ENCODE results near the gene NNMT.

Gene NNMT

GRCh38 chr11:114288136-114288535 lies 8.1 kb upstream of the NNMT start:
- H3K4me1 ChIP-seq (ENCODE audit: control insufficient read depth, insufficient read depth, low read length) = peaks cover 49% of the 10 kb centered on the region
- no peak for DNase-seq (ENCODE audit: low read depth)
- H3K27me3 ChIP-seq (replicated peaks; ENCODE audit: control insufficient read depth, insufficient read depth, low read length) = no peaks in the 10 kb centered on the region
- no peak overlapping the region for H3K9ac ChIP-seq (ENCODE audit: low read length)
- no peaks in the 10 kb centered on the region for H3K9me3 ChIP-seq (ENCODE audit: control insufficient read depth, low read length)
- H3K4me3 ChIP-seq (ENCODE audit: low read length) = no peak overlapping the region
- no peaks in the 10 kb centered on the region for H3K36me3 ChIP-seq (ENCODE audit: control insufficient read depth, insufficient read depth, low read length, severe bottlenecking)

GRCh38 chr11:114289779-114290178 lies 6.4 kb upstream of the NNMT start:
- H3K27me3 ChIP-seq (replicated peaks; ENCODE audit: control insufficient read depth, insufficient read depth, low read length) = no peaks in the 10 kb centered on the region
- H3K9me3 ChIP-seq (ENCODE audit: control insufficient read depth, low read length) = no peaks in the 10 kb centered on the region
- DNase-seq (ENCODE audit: low read depth) = no peak
- peaks cover 54% of the 10 kb centered on the region for H3K4me1 ChIP-seq (ENCODE audit: control insufficient read depth, insufficient read depth, low read length)
- no peaks in the 10 kb centered on the region for H3K36me3 ChIP-seq (ENCODE audit: control insufficient read depth, insufficient read depth, low read length, severe bottlenecking)
- no peak overlapping the region for H3K4me3 ChIP-seq (ENCODE audit: low read length)
- H3K9ac ChIP-seq (ENCODE audit: low read length) = peak overlapping the region; percentile 85

GRCh38 chr11:114290503-114291235 lies 5.5 kb upstream of the NNMT start:
- no peak for DNase-seq (ENCODE audit: low read depth)
- Histone ChIP-seq H3K27me3 (replicated peaks; ENCODE audit: control insufficient read depth, insufficient read depth, low read length) (no peaks in the 10 kb centered on the region), H3K36me3 (ENCODE audit: control insufficient read depth, insufficient read depth, low read length, severe bottlenecking) (no peaks in the 10 kb centered on the region), H3K4me1 (ENCODE audit: control insufficient read depth, insufficient read depth, low read length) (peaks cover 49% of the 10 kb centered on the region), H3K4me3 (ENCODE audit: low read length) (peak overlapping the region; percentile 78), H3K9me3 (ENCODE audit: control insufficient read depth, low read length) (no peaks in the 10 kb centered on the region), H3K9ac (ENCODE audit: low read length) (peak overlapping the region; percentile 85)

- no peaks in the 10 kb centered on the region for H3K36me3 ChIP-seq (ENCODE audit: control insufficient read depth, insufficient read depth, low read length, severe bottlenecking)
- peak overlapping the region; percentile 85 for H3K9ac ChIP-seq (ENCODE audit: low read length)
- peak; percentile 55 for DNase-seq (ENCODE audit: low read depth)
- H3K4me3 ChIP-seq (ENCODE audit: low read length) = peak overlapping the region; percentile 78
- H3K4me1 ChIP-seq (ENCODE audit: control insufficient read depth, insufficient read depth, low read length) = peaks cover 48% of the 10 kb centered on the region
- H3K9me3 ChIP-seq (ENCODE audit: control insufficient read depth, low read length) = no peaks in the 10 kb centered on the region
- H3K27me3 ChIP-seq (replicated peaks; ENCODE audit: control insufficient read depth, insufficient read depth, low read length) = no peaks in the 10 kb centered on the region
Measured at GRCh38 chr11:114291381-114291780, 4.8 kb upstream of the NNMT start.

GRCh38 chr11:114291842-114292680 lies 4.1 kb upstream of the NNMT start:
- Histone ChIP-seq H3K4me3 (ENCODE audit: low read length) (peak overlapping the region; percentile 78), H3K27me3 (replicated peaks; ENCODE audit: control insufficient read depth, insufficient read depth, low read length) (no peaks in the 10 kb centered on the region), H3K4me1 (ENCODE audit: control insufficient read depth, insufficient read depth, low read length) (peaks cover 48% of the 10 kb centered on the region), H3K9me3 (ENCODE audit: control insufficient read depth, low read length) (no peaks in the 10 kb centered on the region), H3K9ac (ENCODE audit: low read length) (peak overlapping the region; percentile 85), H3K36me3 (ENCODE audit: control insufficient read depth, insufficient read depth, low read length, severe bottlenecking) (no peaks in the 10 kb centered on the region)
- DNase-seq (ENCODE audit: low read depth) = peak; percentile 82

- H3K9ac ChIP-seq (ENCODE audit: low read length) = peak overlapping the region; percentile 100
- H3K4me3 ChIP-seq (ENCODE audit: low read length) = peak overlapping the region; percentile 78
- peaks cover 48% of the 10 kb centered on the region for H3K4me1 ChIP-seq (ENCODE audit: control insufficient read depth, insufficient read depth, low read length)
- H3K36me3 ChIP-seq (ENCODE audit: control insufficient read depth, insufficient read depth, low read length, severe bottlenecking) = peaks cover 5% of the 10 kb centered on the region
- DNase-seq (ENCODE audit: low read depth) = no peak
- H3K27me3 ChIP-seq (replicated peaks; ENCODE audit: control insufficient read depth, insufficient read depth, low read length) = no peaks in the 10 kb centered on the region
- H3K9me3 ChIP-seq (ENCODE audit: control insufficient read depth, low read length) = no peaks in the 10 kb centered on the region
Measured at GRCh38 chr11:114293201-114293711, 2.9 kb upstream of the NNMT start.

- Histone ChIP-seq H3K4me1 (ENCODE audit: control insufficient read depth, insufficient read depth, low read length) (peaks cover 34% of the 10 kb centered on the region), H3K9ac (ENCODE audit: low read length) (peak overlapping the region; percentile 100), H3K36me3 (ENCODE audit: control insufficient read depth, insufficient read depth, low read length, severe bottlenecking) (peaks cover 40% of the 10 kb centered on the region), H3K9me3 (ENCODE audit: control insufficient read depth, low read length) (peaks cover 9% of the 10 kb centered on the region), H3K4me3 (ENCODE audit: low read length) (peak overlapping the region; percentile 82), H3K27me3 (replicated peaks; ENCODE audit: control insufficient read depth, insufficient read depth, low read length) (no peaks in the 10 kb centered on the region)
- DNase-seq (ENCODE audit: low read depth) = peak; percentile 69
Measured at GRCh38 chr11:114296605-114297372, 590 bp downstream of the NNMT start.

- H3K27me3 ChIP-seq (replicated peaks; ENCODE audit: control insufficient read depth, insufficient read depth, low read length) = no peaks in the 10 kb centered on the region
- H3K4me3 ChIP-seq (ENCODE audit: low read length) = peak overlapping the region; percentile 82
- peaks cover 22% of the 10 kb centered on the region for H3K4me1 ChIP-seq (ENCODE audit: control insufficient read depth, insufficient read depth, low read length)
- peak overlapping the region; percentile 100 for H3K9ac ChIP-seq (ENCODE audit: low read length)
- H3K36me3 ChIP-seq (ENCODE audit: control insufficient read depth, insufficient read depth, low read length, severe bottlenecking) = peaks cover 53% of the 10 kb centered on the region
- peaks cover 13% of the 10 kb centered on the region for H3K9me3 ChIP-seq (ENCODE audit: control insufficient read depth, low read length)
- DNase-seq (ENCODE audit: low read depth) = no peak
Measured at GRCh38 chr11:114297806-114298709, 1.9 kb downstream of the NNMT start.

- Histone ChIP-seq H3K4me3 (ENCODE audit: low read length) (peak overlapping the region; percentile 82), H3K9ac (ENCODE audit: low read length) (peak overlapping the region; percentile 100), H3K27me3 (replicated peaks; ENCODE audit: control insufficient read depth, insufficient read depth, low read length) (no peaks in the 10 kb centered on the region), H3K36me3 (ENCODE audit: control insufficient read depth, insufficient read depth, low read length, severe bottlenecking) (peaks cover 59% of the 10 kb centered on the region), H3K9me3 (ENCODE audit: control insufficient read depth, low read length) (peaks cover 13% of the 10 kb centered on the region), H3K4me1 (ENCODE audit: control insufficient read depth, insufficient read depth, low read length) (peaks cover 19% of the 10 kb centered on the region)
- DNase-seq (ENCODE audit: low read depth) = no peak
Measured at GRCh38 chr11:114298710-114299109, 2.5 kb downstream of the NNMT start.

- H3K27me3 ChIP-seq (replicated peaks; ENCODE audit: control insufficient read depth, insufficient read depth, low read length) = no peaks in the 10 kb centered on the region
- no peak for DNase-seq (ENCODE audit: low read depth)
- peaks cover 13% of the 10 kb centered on the region for H3K9me3 ChIP-seq (ENCODE audit: control insufficient read depth, low read length)
- H3K4me1 ChIP-seq (ENCODE audit: control insufficient read depth, insufficient read depth, low read length) = peaks cover 23% of the 10 kb centered on the region
- H3K4me3 ChIP-seq (ENCODE audit: low read length) = peak overlapping the region; percentile 82
- peaks cover 73% of the 10 kb centered on the region for H3K36me3 ChIP-seq (ENCODE audit: control insufficient read depth, insufficient read depth, low read length, severe bottlenecking)
- H3K9ac ChIP-seq (ENCODE audit: low read length) = peak overlapping the region; percentile 100
Measured at GRCh38 chr11:114301088-114301487, 4.9 kb downstream of the NNMT start.

Data from adipocyte (in vitro differentiated cells).